H1 (cell line): ENCODE data around the gene AGAP1. TPM values are rescaled to one million over a fixed set of nuclear protein-coding genes. Genes with fewer than 3 reads are reported as not detected.

Experiments used
- CTCF ChIA-PET: fragments of 300-600 bp; sonication (Branson Sonifier 250); formaldehyde crosslinking; loops from one replicate; lab custom pipeline; 2021; ENCODE audit not compliant: partially characterized antibody; lab: Charles Lee
- POLR2A ChIA-PET: fragments of 300-600 bp; sonication (Branson Sonifier 250); formaldehyde crosslinking; loops from one replicate; lab custom pipeline; 2021; ENCODE audit warnings: inconsistent platforms; ENCODE audit not compliant: partially characterized antibody; lab: Charles Lee
- DNase-seq, 2 experiments: peaks; one replicate each; pipeline versions ENCODE4 v3.0.0 to v3.0.0-alpha.2; 2010 to 2022; ENCODE audit warnings: low spot score in 2 of 2, low read depth in 1 of 2, mixed read lengths in 1 of 2
- FAIRE-seq: peaks from 2 replicates; lab custom pipeline; 2011; peaks lifted over from hg19 to GRCh38; lab: Jason Lieb, UNC
- H2AFZ ChIP-seq: 2 replicates; pipeline ENCODE4 v1.8.1; 2012; ENCODE audit warnings: low read length, inconsistent platforms
- H2AK5ac ChIP-seq: 2 replicates; pipeline ENCODE4 v1.6.1; 2013; ENCODE audit warnings: low read depth, low read length
- H2BK120ac ChIP-seq: replicated peaks from 2 replicates; pipeline ENCODE3; 2013; ENCODE audit warnings: low read depth, low read length, inconsistent platforms
- H2BK12ac ChIP-seq: 2 replicates; pipeline ENCODE4 v1.6.1; 2013; ENCODE audit warnings: low read depth, low read length
- H2BK15ac ChIP-seq: 2 replicates; pipeline ENCODE4 v1.6.1; 2013; ENCODE audit warnings: low read length
- H2BK20ac ChIP-seq: 2 replicates; pipeline ENCODE4 v1.6.1; 2013; ENCODE audit warnings: low read length
- H2BK5ac ChIP-seq: 2 replicates; pipeline ENCODE4 v1.6.1; 2013; ENCODE audit warnings: low read depth, low read length
- H3K14ac ChIP-seq: 2 replicates; pipeline ENCODE4 v1.6.1; 2013; ENCODE audit warnings: inconsistent platforms; ENCODE audit not compliant: insufficient read length
- H3K18ac ChIP-seq: 2 replicates; pipeline ENCODE4 v1.6.1; 2013; ENCODE audit warnings: low read length; ENCODE audit errors: extremely low read depth
- H3K23ac ChIP-seq: 2 replicates; pipeline ENCODE4 v1.6.1; 2013; ENCODE audit warnings: inconsistent platforms; ENCODE audit not compliant: insufficient read length
- H3K23me2 ChIP-seq: 2 replicates; pipeline ENCODE4 v1.6.1; 2013; ENCODE audit warnings: low read depth, low read length
- H3K27ac ChIP-seq: 2 replicates; pipeline ENCODE4 v1.6.1; 2011; ENCODE audit warnings: low read depth, low read length, inconsistent platforms
- H3K27me3 ChIP-seq, 4 experiments: replicated peaks in 1 of 4; 1 replicate in 1 of 4; 2 replicates in 3 of 4; pipeline versions ENCODE4 v1.6.1 to v1.8.1; 2011 to 2013; ENCODE audit warnings: low read length in 3 of 4, mild to moderate bottlenecking in 3 of 4, inconsistent platforms in 2 of 4, mixed read lengths in 2 of 4, moderate library complexity in 1 of 4; ENCODE audit not compliant: control insufficient read depth in 3 of 4, insufficient read depth in 3 of 4; ENCODE audit errors: extremely low read depth in 1 of 4
- H3K36me3 ChIP-seq, 4 experiments: 2 replicates each; pipeline versions ENCODE4 v1.6.1 to v1.8.1; 2011 to 2013; ENCODE audit warnings: mild to moderate bottlenecking in 4 of 4, low read length in 3 of 4, moderate library complexity in 2 of 4, control low read depth in 1 of 4, inconsistent platforms in 1 of 4; ENCODE audit not compliant: insufficient read depth in 4 of 4, control insufficient read depth in 2 of 4
- H3K4ac ChIP-seq: replicated peaks from 2 replicates; pipeline ENCODE3; 2013; ENCODE audit warnings: low read length, low read depth, mixed read lengths, inconsistent platforms; ENCODE audit not compliant: insufficient read length
- H3K4me1 ChIP-seq, 4 experiments: replicated peaks in 1 of 4; 1 replicate in 1 of 4; 2 replicates in 3 of 4; pipeline versions ENCODE4 v1.6.1 to v1.8.1; 2011 to 2013; ENCODE audit warnings: low read length in 3 of 4, inconsistent platforms in 2 of 4, mixed read lengths in 1 of 4; ENCODE audit not compliant: insufficient read depth in 4 of 4, control insufficient read depth in 3 of 4
- H3K4me2 ChIP-seq, 2 experiments: 2 replicates each; pipeline versions ENCODE4 v1.6.1 to v1.8.1; 2011 to 2013; ENCODE audit warnings: low read depth in 2 of 2, low read length in 2 of 2, control low read depth in 1 of 2, inconsistent platforms in 1 of 2, mild to moderate bottlenecking in 1 of 2; ENCODE audit not compliant: insufficient read depth in 1 of 2
- H3K4me3 ChIP-seq, 4 experiments: fragments of 200-600, 300-600 bp in 1 of 4; sonication (generic), shearing (Covaris generic), sonication (Bioruptor Twin) in 1 of 4; 2 replicates each; pipeline versions ENCODE4 v1.5.1 to v1.8.1; 2011 to 2016; ENCODE audit warnings: low read length in 4 of 4, low read depth in 3 of 4, control low read depth in 2 of 4, inconsistent platforms in 2 of 4, mild to moderate bottlenecking in 2 of 4, mixed read lengths in 1 of 4, moderate library complexity in 1 of 4; ENCODE audit not compliant: insufficient read depth in 2 of 4; ENCODE audit errors: extremely low read depth in 1 of 4
- H3K56ac ChIP-seq: replicated peaks from 2 replicates; pipeline ENCODE3; 2013; ENCODE audit warnings: low read depth, mild to moderate bottlenecking, mixed read lengths, low read length, inconsistent platforms; ENCODE audit not compliant: insufficient read length
- H3K79me1 ChIP-seq: 2 replicates; pipeline ENCODE4 v1.6.1; 2013; ENCODE audit warnings: low read depth, low read length, control low read depth
- H3K79me2 ChIP-seq, 2 experiments: 2 replicates each; pipeline versions ENCODE4 v1.6.1 to v1.8.1; 2012 to 2013; ENCODE audit warnings: low read length in 2 of 2, mild to moderate bottlenecking in 2 of 2, inconsistent platforms in 1 of 2; ENCODE audit not compliant: insufficient read depth in 2 of 2, control insufficient read depth in 1 of 2
- H3K9ac ChIP-seq, 4 experiments: replicated peaks in 1 of 4; 1 replicate in 1 of 4; 2 replicates in 3 of 4; pipeline versions ENCODE4 v1.6.1 to v1.8.1; 2011 to 2013; ENCODE audit warnings: low read depth in 3 of 4, low read length in 3 of 4, control low read depth in 2 of 4, mild to moderate bottlenecking in 2 of 4, moderate library complexity in 2 of 4, inconsistent platforms in 1 of 4; ENCODE audit errors: extremely low read depth in 1 of 4
- H3K9me3 ChIP-seq, 2 experiments: 2 replicates each; pipeline versions ENCODE4 v1.6.1 to v1.8.1; 2012 to 2013; ENCODE audit warnings: mild to moderate bottlenecking in 2 of 2, moderate library complexity in 2 of 2, control low read depth in 1 of 2, inconsistent platforms in 1 of 2, low read depth in 1 of 2, low read length in 1 of 2, mixed read lengths in 1 of 2; ENCODE audit not compliant: insufficient read depth in 2 of 2
- H4K20me1 ChIP-seq, 2 experiments: replicated peaks in 1 of 2; 2 replicates each; pipeline versions ENCODE3 to v1.8.1; 2011 to 2013; ENCODE audit warnings: inconsistent platforms in 2 of 2, low read length in 2 of 2, mild to moderate bottlenecking in 1 of 2; ENCODE audit not compliant: insufficient read depth in 2 of 2, control insufficient read depth in 1 of 2
- H4K5ac ChIP-seq: 2 replicates; pipeline ENCODE4 v1.6.1; 2013; ENCODE audit warnings: low read length, low read depth, mixed read lengths, inconsistent platforms; ENCODE audit not compliant: insufficient read length
- H4K8ac ChIP-seq: 2 replicates; pipeline ENCODE4 v1.8.0; 2013; ENCODE audit warnings: mild to moderate bottlenecking, moderate library complexity, low read length, inconsistent platforms; ENCODE audit not compliant: insufficient read depth; ENCODE audit errors: extremely low read depth
- H4K91ac ChIP-seq: replicated peaks from 2 replicates; pipeline ENCODE3; 2013; ENCODE audit warnings: low read length, mixed read lengths, inconsistent platforms; ENCODE audit not compliant: insufficient read length
- BRCA1 ChIP-seq: IDR thresholded peaks from 2 replicates; pipeline ENCODE4 v1.6.1; 2012; ENCODE audit warnings: low read depth, low read length, improper control_type of control experiment
- CTCF ChIP-seq, 3 experiments: IDR thresholded peaks; 1 replicate in 2 of 3; 2 replicates in 1 of 3; pipeline versions ENCODE4 v1.5.1 to v1.6.1; 2011; ENCODE audit warnings: low read length in 3 of 3, mild to moderate bottlenecking in 3 of 3, inconsistent platforms in 2 of 3, low read depth in 1 of 3, moderate library complexity in 1 of 3; ENCODE audit not compliant: insufficient read depth in 1 of 3; ENCODE audit errors: control extremely low read depth in 1 of 3
- POU5F1 ChIP-seq: IDR thresholded peaks from 2 replicates; pipeline ENCODE4 v1.6.1; 2011; ENCODE audit warnings: low read depth, mild to moderate bottlenecking, low read length, moderate library complexity
- RAD21 ChIP-seq, 2 experiments: IDR thresholded peaks in 1 of 2; conservative IDR thresholded peaks in 1 of 2; 2 replicates each; pipeline ENCODE4 v1.6.1; 2011; ENCODE audit warnings: low read depth in 2 of 2, low read length in 2 of 2, improper control_type of control experiment in 1 of 2, inconsistent platforms in 1 of 2, mild to moderate bottlenecking in 1 of 2, moderate library complexity in 1 of 2
- WGBS, 2 experiments: shearing (Covaris generic) in 1 of 2; methylation state at CpG; one replicate each; pipeline versions ENCODE4 v1.1.6 to v1.1.7; 2013 to 2015; ENCODE audit warnings: low lambda C conversion rate in 2 of 2, mixed read lengths in 2 of 2, inconsistent platforms in 1 of 2, low coverage in 1 of 2, missing lambda C conversion rate in 1 of 2; ENCODE audit not compliant: insufficient replicate concordance in 2 of 2, insufficient coverage in 1 of 2, insufficient read length in 1 of 2; ENCODE audit errors: extremely low coverage in 1 of 2, missing lambda C conversion rate in 1 of 2; 5-methylcytosine and 5-hydroxymethylcytosine counted together
- polyA plus RNA-seq, 7 experiments: library from polyadenylated mRNA; depleted of rRNA in 3 of 7; stranded (reverse) in 5 of 7; unstranded in 2 of 7; fragments of >200 nt in 5 of 7; fragments of 200-250 nt in 2 of 7; gene quantifications; 1 replicate in 5 of 7; 2 replicates in 1 of 7; 4 replicates in 1 of 7; pipeline versions ENCODE4 v1.2.1 to v1.2.3, GENCODE V29; 2011 to 2013; ENCODE audit warnings: missing spikeins in 2 of 7, mixed read lengths in 2 of 7
- total RNA-seq: library from RNA; stranded (reverse); fragmentation: NEBNext Ultra II Directional; extraction: Animal tissue kit (Norgen Biotek cat#: 25700); gene quantifications from 2 replicates; pipeline ENCODE4 v1.2.1, GENCODE V29; 2021

Gene AGAP1
- total and polyA plus RNA-seq, 2 of the 8 experiments (the other 6 are each of a cell fraction or from before 2014, with no cell fraction given), result 18.1 to 39.4 TPM

- H2BK12ac ChIP-seq, result no peak overlapping the region
- no peak overlapping the region for H2BK5ac ChIP-seq
- POLR2A ChIA-PET, result interaction anchor here (0.6 kb wide), 1 partner anchor 130 kb away, joined by 3 read pairs; no protein-coding TSS in a partner anchor
- H2BK15ac ChIP-seq, result no peak overlapping the region
- no peak overlapping the region for H3K14ac ChIP-seq
- no peaks in the 10 kb centered on the region for H3K79me1 ChIP-seq
- H3K27me3 ChIP-seq, result no peaks in the 10 kb centered on the region; a peak in 1 of 7 replicates
- no peak overlapping the region for H2AFZ ChIP-seq
- no peak overlapping the region for H3K4ac ChIP-seq
- no peak overlapping the region for H3K23ac ChIP-seq
- H4K20me1 ChIP-seq, result peaks cover 0 to 9% of the 10 kb centered on the region in 2 experiments
- H3K36me3 ChIP-seq, result peaks cover under 1 to 24% (median 19%) of the 10 kb centered on the region in 4 experiments
- no peak overlapping the region for H3K27ac ChIP-seq
- H3K4me1 ChIP-seq, result peaks cover 2 to 7% (median 5%) of the 10 kb centered on the region in 4 experiments; a peak in 2 of 7 replicates
- H4K8ac ChIP-seq, result no peak overlapping the region
- peak overlapping the region; percentile 17 for H4K91ac ChIP-seq
- H3K18ac ChIP-seq, result no peak overlapping the region
- no peak overlapping the region for H2BK20ac ChIP-seq
- H2AK5ac ChIP-seq, result peak overlapping the region; percentile 61
- no peak overlapping the region for H4K5ac ChIP-seq
- no peaks in the 10 kb centered on the region for H3K79me2 ChIP-seq
- FAIRE-seq, result no peak
- peaks cover 7% of the 10 kb centered on the region; the same call in 1 of the 2 replicates for H3K23me2 ChIP-seq
- no peak for DNase-seq
- CTCF ChIA-PET, result no interaction called here
- no peak overlapping the region for H2BK120ac ChIP-seq
- TF ChIP-seq BRCA1 (no peak), CTCF (IDR thresholded peaks at IDR 0.05; ENCODE audit: control extremely low read depth in 1 of 3, insufficient read depth in 1 of 3, low read depth in 1 of 3, low read length in 3 of 3) (peak in 1 of 3 experiments; percentile 9; a peak in 1 of 4 replicates), RAD21 (IDR thresholded peaks at IDR 0.05 in 1 of 2, conservative IDR thresholded peaks at IDR 0.05 in 1 of 2; ENCODE audit: low read depth in 2 of 2, low read length in 2 of 2) (peak in 1 of 2 experiments; percentile 20; a peak in 1 of 4 replicates), POU5F1 (no peak)
- WGBS, 2 experiments, result 90% methylated on average over 1 of the region's 1 CpG; no CpG with 5 or more reads in 1 of the 2 experiments
- H3K9me3 ChIP-seq, result peaks cover 0 to 3% of the 10 kb centered on the region in 2 experiments; a peak in 1 of 4 replicates
- H3K9ac ChIP-seq, result no peak overlapping the region
- H3K4me2 ChIP-seq, result no peak overlapping the region
- peak overlapping the region; percentile 97 for H3K56ac ChIP-seq
- no peak overlapping the region for H3K4me3 ChIP-seq
Observed at GRCh38 chr2:235803028-235803427, 309.2 kb downstream of the AGAP1 start.
